GM21786 (cell line): Measurements from ENCODE around the gene LSAMP.

Experiments
- ATAC-seq: cut with Tn5 transposase; IDR thresholded peaks from one replicate; pipeline ENCODE4 v1.9.1; 2021; ENCODE audit not compliant: unreplicated experiment

LSAMP gene

GRCh38 chr3:116432795-116433194, 12.5 kb downstream of the LSAMP start:
- no peak for ATAC-seq

GRCh38 chr3:116429479-116430269, 15.6 kb downstream of the LSAMP start:
- ATAC-seq, result no peak

- no peak for ATAC-seq
Observed at GRCh38 chr3:116426036-116426435, 19.3 kb downstream of the LSAMP start.

GRCh38 chr3:116425126-116425525, 20.2 kb downstream of the LSAMP start:
- no peak for ATAC-seq

- no peak for ATAC-seq
Observed at GRCh38 chr3:116423945-116424344, 21.3 kb downstream of the LSAMP start.

GRCh38 chr3:116423374-116423773, 21.9 kb downstream of the LSAMP start:
- no peak for ATAC-seq

- ATAC-seq, result no peak
Observed at GRCh38 chr3:116417151-116417550, 28.1 kb downstream of the LSAMP start.

- ATAC-seq, result no peak
Observed at GRCh38 chr3:116413319-116413718, 32.0 kb downstream of the LSAMP start.

GRCh38 chr3:116408473-116408872, 36.8 kb downstream of the LSAMP start:
- ATAC-seq, result no peak

- no peak for ATAC-seq
Observed at GRCh38 chr3:116405231-116405630, 40.1 kb downstream of the LSAMP start.

GRCh38 chr3:116399701-116400226, 45.5 kb downstream of the LSAMP start:
- no peak for ATAC-seq

GRCh38 chr3:116394365-116394764, 50.9 kb downstream of the LSAMP start:
- ATAC-seq, result no peak

- no peak for ATAC-seq
Observed at GRCh38 chr3:116393199-116393598, 52.1 kb downstream of the LSAMP start.

GRCh38 chr3:116392291-116392690, 53.0 kb downstream of the LSAMP start:
- no peak for ATAC-seq

- no peak for ATAC-seq
Observed at GRCh38 chr3:116391296-116392201, 53.7 kb downstream of the LSAMP start.

- no peak for ATAC-seq
Observed at GRCh38 chr3:116390318-116390717, 55.0 kb downstream of the LSAMP start.

- no peak for ATAC-seq
Observed at GRCh38 chr3:116388867-116389385, 56.4 kb downstream of the LSAMP start.

GRCh38 chr3:116386168-116386567, 59.1 kb downstream of the LSAMP start:
- ATAC-seq, result no peak

GRCh38 chr3:116384717-116385116, 60.6 kb downstream of the LSAMP start:
- no peak for ATAC-seq

GRCh38 chr3:116378077-116378476, 67.2 kb downstream of the LSAMP start:
- no peak for ATAC-seq

GRCh38 chr3:116374901-116375300, 70.4 kb downstream of the LSAMP start:
- no peak for ATAC-seq
